Spleen (tissue), 7 donors: ENCODE data around the gene ZDHHC11.

Source experiments
- CTCF ChIP-seq, 11 experiments: fragments of 200-600 bp in 7 of 11; fragments of 450-650 bp in 4 of 11; sonication (generic) in 4 of 11; IDR thresholded peaks in 8 of 11; conservative IDR thresholded peaks in 3 of 11; 1 replicate in 7 of 11; 2 replicates in 4 of 11; pipeline versions ENCODE4 v1.4.0 to v1.8.0; 2016 to 2021; ENCODE audit warnings: antibody characterized with exemption in 11 of 11, inconsistent platforms in 4 of 11, mild to moderate bottlenecking in 1 of 11
- POLR2A ChIP-seq, 3 donors: fragments of 450-650 bp; IDR thresholded peaks; one replicate each; pipeline ENCODE4 v1.5.1; 2017; ENCODE audit warnings: antibody characterized with exemption in 3 of 3, mild to moderate bottlenecking in 1 of 3
- POLR2AphosphoS5 ChIP-seq, 3 donors: sonication (generic); formaldehyde crosslinking; IDR thresholded peaks; one replicate each; pipeline ENCODE4 v1.5.1; 2017; ENCODE audit warnings: antibody characterized with exemption in 3 of 3
- donor health status: DM: no; HTN: no; CAD: no; lungs with moderate emphysema.
- donor health status: DM: no; HTN: no; CAD: no.
- donor health status: DM: no; HTN: no; CAD: no.

GRCh38 chr5:757346-757930 lies 93.3 kb downstream of the ZDHHC11 start:
- TF ChIP-seq CTCF (IDR thresholded peaks at IDR 0.05 in 8 of 11, conservative IDR thresholded peaks at IDR 0.05 in 3 of 11) (no peak), POLR2A (IDR thresholded peaks at IDR 0.05) (no peak), POLR2AphosphoS5 (IDR thresholded peaks at IDR 0.05) (no peak)
